HCT116 (cell line): ENCODE data around the gene DDX53.

Source experiments
- CBX3 ChIP-seq: IDR thresholded peaks from 2 replicates; pipeline ENCODE4 v1.6.1; 2012; ENCODE audit warnings: low read depth
- EGR1 ChIP-seq: IDR thresholded peaks from 2 replicates; pipeline ENCODE4 v1.6.1; 2012; ENCODE audit warnings: low read depth
- ELF1 ChIP-seq: IDR thresholded peaks from 2 replicates; pipeline ENCODE4 v1.6.1; 2012; ENCODE audit warnings: low read depth, borderline replicate concordance
- EZH2 ChIP-seq: fragments of 200-600 bp; sonication (generic); IDR thresholded peaks from 2 replicates; pipeline ENCODE4 v1.6.1; 2017; ENCODE audit warnings: antibody characterized with exemption, mixed run types
- EZH2phosphoT487 ChIP-seq: fragments of 200-600 bp; IDR thresholded peaks from 2 replicates; pipeline ENCODE4 v1.6.1; 2018; ENCODE audit warnings: antibody characterized with exemption, borderline replicate concordance
- FOSL1 ChIP-seq: IDR thresholded peaks from 2 replicates; pipeline ENCODE4 v1.6.1; 2012; ENCODE audit warnings: low read depth
- MAX ChIP-seq: IDR thresholded peaks from 2 replicates; pipeline ENCODE4 v1.6.1; 2012
- POLR2A ChIP-seq: IDR thresholded peaks from 2 replicates; pipeline ENCODE4 v1.7.0; 2011; ENCODE audit warnings: borderline replicate concordance; ENCODE audit not compliant: insufficient read depth, insufficient read length; ENCODE audit errors: extremely low read depth
- RAD21 ChIP-seq: IDR thresholded peaks from 2 replicates; pipeline ENCODE4 v1.6.1; 2012; ENCODE audit warnings: low read depth, mild to moderate bottlenecking
- REST ChIP-seq: IDR thresholded peaks from 2 replicates; pipeline ENCODE4 v1.6.1; 2012; ENCODE audit warnings: low read depth
- YY1 ChIP-seq: IDR thresholded peaks from 2 replicates; pipeline ENCODE4 v1.6.1; 2011; ENCODE audit warnings: low read length, low read depth, moderate library complexity, mild to moderate bottlenecking; ENCODE audit not compliant: insufficient replicate concordance; ENCODE audit errors: extremely low read depth
- TF ChIP-seq, protein P1 (sequence below), 3 experiments: fragments of 200-600 bp in 1 of 3; sonication (generic) in 1 of 3; IDR thresholded peaks in 2 of 3; conservative IDR thresholded peaks in 1 of 3; 2 replicates each; pipeline ENCODE4 v1.5.1; 2012 to 2017; ENCODE audit warnings: low read depth in 2 of 3, low read length in 2 of 3, antibody characterized with exemption in 1 of 3, borderline replicate concordance in 1 of 3, control low read depth in 1 of 3, mild to moderate bottlenecking in 1 of 3, mixed read lengths in 1 of 3, mixed run types in 1 of 3, moderate library complexity in 1 of 3; ENCODE audit not compliant: insufficient read depth in 1 of 3
- TF ChIP-seq, protein P2 (sequence below): IDR thresholded peaks from 2 replicates; pipeline ENCODE4 v1.6.1; 2012

DNA sequence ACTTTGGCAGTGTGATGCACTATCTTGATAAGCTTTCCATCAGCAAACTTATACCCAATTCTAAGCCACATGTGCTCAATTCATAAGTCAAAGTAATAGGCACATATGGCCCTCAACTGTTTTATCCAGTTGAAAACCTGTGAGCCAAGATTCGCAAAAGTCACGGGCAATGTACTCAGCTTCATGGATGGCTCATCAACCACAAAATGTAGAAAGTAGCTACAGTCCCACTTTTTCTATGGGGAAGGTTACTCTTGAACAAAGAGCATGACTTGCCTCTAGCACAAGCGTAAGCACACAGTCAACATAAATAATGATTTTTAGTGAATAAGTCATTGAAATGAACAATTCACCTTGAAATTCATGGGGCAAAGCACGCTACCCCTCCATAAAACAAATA lies 25.1 kb upstream of the DDX53 start:
- TF ChIP-seq, protein P1, sequence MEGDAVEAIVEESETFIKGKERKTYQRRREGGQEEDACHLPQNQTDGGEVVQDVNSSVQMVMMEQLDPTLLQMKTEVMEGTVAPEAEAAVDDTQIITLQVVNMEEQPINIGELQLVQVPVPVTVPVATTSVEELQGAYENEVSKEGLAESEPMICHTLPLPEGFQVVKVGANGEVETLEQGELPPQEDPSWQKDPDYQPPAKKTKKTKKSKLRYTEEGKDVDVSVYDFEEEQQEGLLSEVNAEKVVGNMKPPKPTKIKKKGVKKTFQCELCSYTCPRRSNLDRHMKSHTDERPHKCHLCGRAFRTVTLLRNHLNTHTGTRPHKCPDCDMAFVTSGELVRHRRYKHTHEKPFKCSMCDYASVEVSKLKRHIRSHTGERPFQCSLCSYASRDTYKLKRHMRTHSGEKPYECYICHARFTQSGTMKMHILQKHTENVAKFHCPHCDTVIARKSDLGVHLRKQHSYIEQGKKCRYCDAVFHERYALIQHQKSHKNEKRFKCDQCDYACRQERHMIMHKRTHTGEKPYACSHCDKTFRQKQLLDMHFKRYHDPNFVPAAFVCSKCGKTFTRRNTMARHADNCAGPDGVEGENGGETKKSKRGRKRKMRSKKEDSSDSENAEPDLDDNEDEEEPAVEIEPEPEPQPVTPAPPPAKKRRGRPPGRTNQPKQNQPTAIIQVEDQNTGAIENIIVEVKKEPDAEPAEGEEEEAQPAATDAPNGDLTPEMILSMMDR (IDR thresholded peaks at IDR 0.05 in 2 of 3, conservative IDR thresholded peaks at IDR 0.05 in 1 of 3; ENCODE audit: borderline replicate concordance in 1 of 3, insufficient read depth in 1 of 3, low read depth in 2 of 3, low read length in 2 of 3), result no peak
- no peak for TF ChIP-seq EZH2
- TF ChIP-seq EZH2phosphoT487, result no peak
- TF ChIP-seq POLR2A, result no peak
- TF ChIP-seq MAX, result no peak
- TF ChIP-seq, protein P2, sequence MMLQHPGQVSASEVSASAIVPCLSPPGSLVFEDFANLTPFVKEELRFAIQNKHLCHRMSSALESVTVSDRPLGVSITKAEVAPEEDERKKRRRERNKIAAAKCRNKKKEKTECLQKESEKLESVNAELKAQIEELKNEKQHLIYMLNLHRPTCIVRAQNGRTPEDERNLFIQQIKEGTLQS, result no peak
- TF ChIP-seq FOSL1, result no peak
- TF ChIP-seq EGR1, result no peak
- TF ChIP-seq REST, result no peak
- no peak for TF ChIP-seq RAD21
- TF ChIP-seq CBX3, result no peak
- no peak for TF ChIP-seq ELF1
- no peak for TF ChIP-seq YY1
